Nephron progenitor cell (in vitro differentiated cells): ENCODE data around the gene CELF1.

Experiments used
- DNase-seq: peaks from one replicate; pipeline ENCODE4 v3.0.0; 2021
- H3K27ac Mint-ChIP-seq: 2 replicates; pipeline ENCODE4 v1.8.0; 2021; ENCODE audit warnings: mild to moderate bottlenecking, moderate library complexity, mixed read lengths
- H3K27me3 Mint-ChIP-seq: 2 replicates; pipeline ENCODE4 v1.8.0; 2021; ENCODE audit warnings: mild to moderate bottlenecking, low read depth, mixed read lengths; ENCODE audit not compliant: poor library complexity
- H3K36me3 Mint-ChIP-seq: 2 replicates; pipeline ENCODE4 v1.8.0; 2021; ENCODE audit warnings: low read depth, mixed read lengths
- H3K4me1 Mint-ChIP-seq: 2 replicates; pipeline ENCODE4 v1.8.0; 2021; ENCODE audit warnings: mixed read lengths
- H3K4me3 Mint-ChIP-seq: 2 replicates; pipeline ENCODE4 v1.8.0; 2021; ENCODE audit warnings: mild to moderate bottlenecking, moderate library complexity, mixed read lengths
- H3K9me3 Mint-ChIP-seq: 2 replicates; pipeline ENCODE4 v1.8.0; 2021; ENCODE audit warnings: mild to moderate bottlenecking, moderate library complexity, mixed read lengths
- CTCF ChIP-seq: fragments of 200-600 bp; sonication (generic); IDR thresholded peaks from 2 replicates; pipeline ENCODE4 v1.5.0; 2021; ENCODE audit warnings: antibody characterized with exemption

CELF1 gene

GRCh38 chr11:47488674-47489394 is 64.1 kb downstream of the CELF1 start:
- H3K36me3 Mint-ChIP-seq: peaks cover 69% of the 10 kb centered on the region
- H3K4me1 Mint-ChIP-seq: no peaks in the 10 kb centered on the region
- H3K4me3 Mint-ChIP-seq: no peak overlapping the region
- H3K27ac Mint-ChIP-seq: peak overlapping the region; percentile 53
- no peak for TF ChIP-seq CTCF
- no peak for DNase-seq
- H3K9me3 Mint-ChIP-seq: no peaks in the 10 kb centered on the region
- no peaks in the 10 kb centered on the region for H3K27me3 Mint-ChIP-seq

DNA sequence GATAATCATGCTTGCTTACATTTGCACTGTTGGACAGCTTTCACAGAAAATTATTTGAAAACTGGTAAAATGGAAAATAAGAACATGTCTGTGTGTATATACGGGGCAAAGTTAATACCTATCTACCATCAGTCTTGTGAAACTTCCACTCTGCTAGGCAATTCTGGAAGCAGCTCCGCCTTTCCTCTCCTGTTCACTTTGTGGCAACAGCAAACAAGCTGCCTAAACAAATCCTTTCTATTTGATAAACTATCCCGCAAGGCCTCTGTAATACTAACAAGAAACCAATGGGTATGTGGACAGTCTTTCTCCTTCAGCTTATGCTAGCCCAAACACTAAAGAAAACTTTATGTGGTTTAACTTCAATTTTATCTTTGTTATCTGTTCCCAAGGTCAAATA is 64.8 kb downstream of the CELF1 start:
- DNase-seq: no peak
- Mint-ChIP-seq H3K9me3 (no peaks in the 10 kb centered on the region), H3K27me3 (no peaks in the 10 kb centered on the region), H3K27ac (no peak overlapping the region), H3K4me1 (no peaks in the 10 kb centered on the region), H3K36me3 (peaks cover 70% of the 10 kb centered on the region), H3K4me3 (no peak overlapping the region)
- no peak for TF ChIP-seq CTCF

GRCh38 chr11:47487421-47487820 is 65.5 kb downstream of the CELF1 start:
- Mint-ChIP-seq H3K4me1 (no peaks in the 10 kb centered on the region), H3K27ac (no peak overlapping the region), H3K27me3 (no peaks in the 10 kb centered on the region), H3K4me3 (no peak overlapping the region), H3K36me3 (peaks cover 70% of the 10 kb centered on the region), H3K9me3 (no peaks in the 10 kb centered on the region)
- no peak for TF ChIP-seq CTCF
- no peak for DNase-seq

- Mint-ChIP-seq H3K27ac (no peak overlapping the region), H3K27me3 (no peaks in the 10 kb centered on the region), H3K4me1 (no peaks in the 10 kb centered on the region), H3K4me3 (no peak overlapping the region), H3K9me3 (no peaks in the 10 kb centered on the region), H3K36me3 (peaks cover 76% of the 10 kb centered on the region)
- no peak for DNase-seq
- no peak for TF ChIP-seq CTCF
These were observed 67.8 kb downstream of the CELF1 start for GRCh38 chr11:47485107-47485506.

- H3K4me1 Mint-ChIP-seq: no peaks in the 10 kb centered on the region
- H3K36me3 Mint-ChIP-seq: peaks cover 83% of the 10 kb centered on the region
- DNase-seq: no peak
- peak overlapping the region; percentile 29 for H3K27ac Mint-ChIP-seq
- no peak overlapping the region for H3K4me3 Mint-ChIP-seq
- H3K27me3 Mint-ChIP-seq: no peaks in the 10 kb centered on the region
- no peaks in the 10 kb centered on the region for H3K9me3 Mint-ChIP-seq
- no peak for TF ChIP-seq CTCF
These were observed 69.5 kb downstream of the CELF1 start for GRCh38 chr11:47483457-47483856.

DNA sequence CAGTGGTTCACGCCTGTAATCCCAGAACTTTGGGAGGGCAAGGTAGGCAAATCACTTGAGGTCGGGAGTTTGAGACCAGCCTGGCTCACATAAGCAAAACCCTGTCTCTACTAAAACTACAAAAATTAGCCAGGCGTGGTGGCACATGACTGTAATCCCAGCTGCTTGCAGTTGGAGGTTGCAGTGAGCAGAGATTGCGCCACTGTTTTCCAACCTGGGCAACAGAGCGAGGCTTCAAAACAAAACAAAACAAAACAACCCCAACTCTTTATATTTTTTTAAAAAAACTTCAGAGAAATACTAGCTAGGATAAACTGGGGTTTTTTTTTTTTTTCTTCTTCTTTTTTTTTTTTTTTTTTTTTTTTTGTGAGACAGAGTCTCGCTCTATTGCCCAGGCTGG is 72.2 kb downstream of the CELF1 start:
- Mint-ChIP-seq H3K27me3 (no peaks in the 10 kb centered on the region), H3K36me3 (peaks cover 73% of the 10 kb centered on the region), H3K4me3 (no peak overlapping the region), H3K4me1 (no peaks in the 10 kb centered on the region), H3K27ac (no peak overlapping the region), H3K9me3 (no peaks in the 10 kb centered on the region)
- no peak for TF ChIP-seq CTCF
- no peak for DNase-seq
